Ramos (cell line): Measurements from ENCODE around the gene RNF121.

Experiments used
- in situ Hi-C: fragments of 300-500 bp; cut with MboI; formaldehyde crosslinking; loops from one replicate; pipeline ENCODE4 v1.14.3; 2022; ENCODE audit warnings: low sequenced_read_pairs; ENCODE audit not compliant: unreplicated experiment

RNF121 gene

GRCh38 chr11:72015511-72016061 lies 86.7 kb downstream of the RNF121 start:
- in situ Hi-C loops = no loop called here

- in situ Hi-C loops = no loop called here
These were observed 89.3 kb downstream of the RNF121 start for GRCh38 chr11:72018171-72018570.

- in situ Hi-C loops = no loop called here
These were observed 94.5 kb downstream of the RNF121 start for GRCh38 chr11:72023335-72023734.

GRCh38 chr11:72024069-72024754 lies 95.4 kb downstream of the RNF121 start:
- in situ Hi-C loops = no loop called here

GRCh38 chr11:72026090-72026489 lies 97.2 kb downstream of the RNF121 start:
- in situ Hi-C loops = loop anchor here (5.0 kb wide), 1 partner anchor 66 kb away; no protein-coding TSS in a partner anchor

GRCh38 chr11:72030472-72031045 lies 101.7 kb downstream of the RNF121 start:
- in situ Hi-C loops = no loop called here

- in situ Hi-C loops = no loop called here
These were observed 107.8 kb downstream of the RNF121 start for GRCh38 chr11:72036687-72037086.

- in situ Hi-C loops = no loop called here
These were observed 108.9 kb downstream of the RNF121 start for GRCh38 chr11:72037554-72038311.

GRCh38 chr11:72038491-72038890 lies 109.6 kb downstream of the RNF121 start:
- in situ Hi-C loops = no loop called here

- in situ Hi-C loops = no loop called here
These were observed 110.4 kb downstream of the RNF121 start for GRCh38 chr11:72039031-72039855.

- in situ Hi-C loops = no loop called here
These were observed 111.1 kb downstream of the RNF121 start for GRCh38 chr11:72039856-72040401.

- in situ Hi-C loops = no loop called here
These were observed 111.9 kb downstream of the RNF121 start for GRCh38 chr11:72040491-72041363.

- in situ Hi-C loops = no loop called here
These were observed 112.7 kb downstream of the RNF121 start for GRCh38 chr11:72041364-72042063.

GRCh38 chr11:72042064-72042745 lies 113.4 kb downstream of the RNF121 start:
- in situ Hi-C loops = no loop called here

GRCh38 chr11:72045849-72046248 lies 117.0 kb downstream of the RNF121 start:
- in situ Hi-C loops = no loop called here
